HPDE6-E6E7 (cell line): Measurements from ENCODE around the gene OOSP2.

Source experiments
- DNase-seq: peaks from one replicate; pipeline ENCODE4 v3.0.0; 2011; ENCODE audit warnings: missing footprints; ENCODE audit errors: extremely low spot score

OOSP2 gene

GRCh38 chr11:60080535-60080934 lies 40.3 kb downstream of the OOSP2 start:
- DNase-seq = no peak

DNA sequence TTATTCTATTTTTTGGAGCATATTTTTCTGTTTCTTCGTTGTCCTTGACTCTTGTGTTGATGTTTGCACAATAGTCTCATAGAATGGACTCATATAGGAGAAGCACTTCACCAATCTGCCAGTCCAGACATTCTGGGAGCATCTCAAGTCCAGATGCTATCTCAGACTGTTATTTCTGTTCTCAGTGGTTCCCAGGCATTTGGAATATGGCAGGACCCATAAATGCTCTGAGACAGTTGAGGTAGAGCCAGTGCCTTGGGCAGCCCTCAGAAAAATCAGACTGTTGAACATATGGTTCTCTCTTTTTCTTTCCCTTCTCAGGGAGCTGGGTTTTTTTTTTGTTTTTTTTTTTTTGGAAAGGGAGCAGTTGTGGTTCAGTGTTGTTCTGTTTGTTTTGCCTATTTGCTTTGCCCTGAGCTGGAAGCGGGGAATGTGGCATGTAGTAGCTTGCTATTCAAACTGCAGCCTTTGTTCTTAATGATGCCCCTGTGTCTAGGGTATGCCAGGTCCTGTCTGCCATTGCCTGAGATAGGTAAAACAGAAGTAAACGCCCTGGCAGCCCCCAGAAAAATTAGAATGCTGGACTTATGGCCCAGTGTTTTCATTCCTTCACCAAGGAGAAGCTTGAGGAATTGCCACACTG lies 44.5 kb downstream of the OOSP2 start:
- DNase-seq = peak; percentile 7

DNA sequence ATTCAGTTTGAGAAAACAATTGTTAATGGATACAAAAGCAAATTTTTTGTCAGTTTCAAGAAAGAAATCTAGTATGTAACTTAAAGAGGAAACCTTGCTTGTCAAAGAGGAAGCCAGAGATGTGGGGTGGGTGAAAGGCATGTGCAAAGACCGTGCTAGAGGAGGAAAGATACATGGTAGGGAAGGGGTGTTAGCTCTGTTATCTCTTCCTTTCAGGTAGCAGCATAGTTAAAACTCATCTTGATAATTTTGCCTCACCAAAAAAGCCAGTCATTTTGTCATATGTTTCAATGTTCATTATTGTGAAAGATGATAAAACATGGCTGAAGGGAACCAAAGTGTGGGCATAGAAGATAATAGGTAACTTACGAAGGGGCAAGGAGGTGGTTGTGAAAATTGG lies 45.7 kb downstream of the OOSP2 start:
- no peak for DNase-seq

DNA sequence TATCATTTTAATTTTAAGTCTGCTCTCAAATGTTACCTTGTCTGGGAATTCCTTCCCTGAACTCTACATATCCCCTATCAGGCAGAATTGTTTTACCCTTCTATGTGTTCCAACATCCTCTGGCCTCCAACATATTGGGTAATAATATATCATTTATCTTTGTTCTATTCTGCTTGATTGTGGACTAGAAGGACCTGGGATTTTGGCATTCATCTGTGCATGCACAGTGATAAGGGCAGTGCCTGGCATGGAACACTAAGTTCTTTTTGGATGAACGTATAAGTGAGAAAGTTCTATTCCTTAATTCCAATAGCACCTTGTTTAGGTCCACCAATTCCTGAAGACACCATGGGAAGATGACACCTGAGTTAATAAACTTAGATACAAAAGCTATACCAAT lies 47.0 kb downstream of the OOSP2 start:
- no peak for DNase-seq

DNA sequence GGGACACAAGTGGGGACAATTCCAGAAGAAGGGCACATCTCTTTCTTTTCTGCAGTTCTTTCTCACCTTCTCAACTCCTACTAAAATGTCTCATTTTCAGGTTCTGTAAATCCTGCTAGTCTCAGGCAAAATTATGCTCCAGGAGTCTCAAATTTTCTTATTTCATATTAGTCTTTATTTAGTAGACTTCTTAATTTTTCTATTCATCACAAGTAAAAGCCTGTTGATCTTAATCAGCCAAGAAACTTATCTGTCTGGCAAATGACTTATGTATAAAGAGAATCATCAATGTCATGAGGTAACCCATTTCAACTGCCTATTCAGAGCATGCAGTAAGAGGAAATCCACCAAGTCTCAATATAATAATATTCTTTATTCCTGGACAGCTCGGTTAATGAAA lies 48.2 kb downstream of the OOSP2 start, which contains the start of gene MS4A2:
TSS of gene MS4A2 (plus strand) at position 301 of the 400 bp plus-strand sequence. CDS start 102 bp downstream, outside the sequence.
- DNase-seq = no peak

GRCh38 chr11:60095477-60096120 lies 55.4 kb downstream of the OOSP2 start:
- no peak for DNase-seq

DNA sequence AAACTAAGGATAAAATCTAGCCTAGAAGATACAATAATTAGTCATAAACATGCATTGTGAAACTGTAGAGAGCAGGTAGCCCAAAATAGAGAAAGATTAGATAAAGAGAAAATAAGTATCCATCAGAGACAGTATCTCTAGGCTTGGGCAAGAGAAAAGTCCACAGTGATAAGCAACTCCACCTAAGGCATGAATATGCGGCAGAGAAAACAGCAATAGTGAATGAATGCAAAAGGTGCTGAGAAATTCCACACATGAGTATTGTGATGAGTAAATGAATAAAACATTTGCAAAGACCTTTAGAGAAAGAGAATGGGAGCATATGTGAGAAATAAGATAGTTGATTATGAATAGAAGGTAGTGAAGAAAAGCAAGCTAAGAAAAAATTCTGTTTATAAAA lies 57.0 kb downstream of the OOSP2 start:
- no peak for DNase-seq
